ENCODE results near the gene INF2. TPM values are rescaled to one million over a fixed set of nuclear protein-coding genes. Genes with fewer than 3 reads are reported as not detected.
A peak's percentile ranks its signal among the peaks of the same experiment; 100 is the strongest.

Gene INF2
- total RNA-seq, 1 experiment from 2014 or later, result 58.3 TPM

- Histone ChIP-seq H3K4ac (ENCODE audit: low read depth, low read length) (no peak overlapping the region), H3K23ac (ENCODE audit: insufficient read length, low read depth, low read length) (no peak overlapping the region), H3K27me3 (ENCODE audit: insufficient read depth, low read length) (no peaks in the 10 kb centered on the region), H3K79me2 (ENCODE audit: insufficient read depth, low read length) (peaks cover 4% of the 10 kb centered on the region; the same call in 1 of the 2 replicates), H3K79me1 (ENCODE audit: insufficient read depth, low read depth, low read length, poor library complexity, severe bottlenecking) (peaks cover 5% of the 10 kb centered on the region), H4K5ac (ENCODE audit: insufficient read length, low read depth, low read length) (no peak overlapping the region), H4K8ac (replicated peaks; ENCODE audit: insufficient read length, low read depth, low read length) (no peak overlapping the region), H3K56ac (ENCODE audit: insufficient read length, low read depth, low read length) (no peak overlapping the region), H2BK12ac (ENCODE audit: insufficient read length, low read depth, low read length) (no peak overlapping the region), H3K9me3 (ENCODE audit: control insufficient read depth, low read depth, low read length) (no peaks in the 10 kb centered on the region), H4K20me1 (ENCODE audit: control insufficient read depth, insufficient read depth, insufficient read length) (no peaks in the 10 kb centered on the region), H3K18ac (ENCODE audit: insufficient read length, low read depth, low read length) (no peak overlapping the region), H2BK15ac (ENCODE audit: low read depth, low read length) (no peak overlapping the region), H3K9ac (ENCODE audit: extremely low read depth, insufficient read length, low read length) (no peak overlapping the region), H3K4me2 (ENCODE audit: insufficient read depth, insufficient read length, low read length) (no peak overlapping the region), H2AK5ac (ENCODE audit: insufficient read length, low read length) (no peak overlapping the region), H2BK120ac (ENCODE audit: low read depth, low read length, poor library complexity, severe bottlenecking) (no peak overlapping the region), H2AFZ (ENCODE audit: low read length) (no peak overlapping the region), H3T11ph (ENCODE audit: low read length) (no peak overlapping the region), H2BK5ac (ENCODE audit: insufficient read length, low read length) (no peak overlapping the region), H3K23me2 (ENCODE audit: insufficient read length, low read depth, low read length, poor library complexity, severe bottlenecking) (peaks cover 6% of the 10 kb centered on the region), H3K4me1 (ENCODE audit: insufficient read depth, low read length) (peaks cover 3% of the 10 kb centered on the region; the same call in 1 of the 2 replicates), H4K91ac (ENCODE audit: insufficient read length, low read depth, low read length) (no peak overlapping the region), H2BK20ac (ENCODE audit: low read depth, low read length, poor library complexity, severe bottlenecking) (no peak overlapping the region), H3K14ac (ENCODE audit: insufficient read depth, low read length) (no peak overlapping the region), H3K27ac (ENCODE audit: insufficient read length, low read depth, low read length) (no peak overlapping the region)
- Mint-ChIP-seq H3K27me3 (ENCODE audit: low read depth) (no peaks in the 10 kb centered on the region; the same call in 1 of the 2 replicates), H3K4me3 (peak overlapping the region in 1 of 2 experiments; percentile 64; a peak in 1 of 5 replicates), H3K27ac (no peak overlapping the region), H3K36me3 (ENCODE audit: insufficient read depth in 1 of 3, low read depth in 3 of 3) (peaks cover 4 to 10% (median 9%) of the 10 kb centered on the region in 3 experiments; a peak in 6 of 7 replicates), H3K9me3 (no peaks in the 10 kb centered on the region), H3K4me1 (peaks cover 24 to 41% of the 10 kb centered on the region in 2 experiments)
- no CpG with 5 or more reads among the region's 19 CpGs for WGBS (ENCODE audit: extremely low coverage, insufficient read length, low lambda C conversion rate)
- TF ChIP-seq, protein P1, sequence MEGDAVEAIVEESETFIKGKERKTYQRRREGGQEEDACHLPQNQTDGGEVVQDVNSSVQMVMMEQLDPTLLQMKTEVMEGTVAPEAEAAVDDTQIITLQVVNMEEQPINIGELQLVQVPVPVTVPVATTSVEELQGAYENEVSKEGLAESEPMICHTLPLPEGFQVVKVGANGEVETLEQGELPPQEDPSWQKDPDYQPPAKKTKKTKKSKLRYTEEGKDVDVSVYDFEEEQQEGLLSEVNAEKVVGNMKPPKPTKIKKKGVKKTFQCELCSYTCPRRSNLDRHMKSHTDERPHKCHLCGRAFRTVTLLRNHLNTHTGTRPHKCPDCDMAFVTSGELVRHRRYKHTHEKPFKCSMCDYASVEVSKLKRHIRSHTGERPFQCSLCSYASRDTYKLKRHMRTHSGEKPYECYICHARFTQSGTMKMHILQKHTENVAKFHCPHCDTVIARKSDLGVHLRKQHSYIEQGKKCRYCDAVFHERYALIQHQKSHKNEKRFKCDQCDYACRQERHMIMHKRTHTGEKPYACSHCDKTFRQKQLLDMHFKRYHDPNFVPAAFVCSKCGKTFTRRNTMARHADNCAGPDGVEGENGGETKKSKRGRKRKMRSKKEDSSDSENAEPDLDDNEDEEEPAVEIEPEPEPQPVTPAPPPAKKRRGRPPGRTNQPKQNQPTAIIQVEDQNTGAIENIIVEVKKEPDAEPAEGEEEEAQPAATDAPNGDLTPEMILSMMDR (conservative IDR thresholded peaks at IDR 0.05), result no peak
- no peak for DNase-seq
These were observed 2.3 kb downstream of the INF2 start for GRCh38 chr14:104691546-104692260.

Measured in H9 (cell line).